ENCODE data around the gene SLC2A6. TPM values are rescaled to one million over a fixed set of nuclear protein-coding genes. Genes with fewer than 3 reads are reported as not detected.

The SLC2A6 gene, protein sequence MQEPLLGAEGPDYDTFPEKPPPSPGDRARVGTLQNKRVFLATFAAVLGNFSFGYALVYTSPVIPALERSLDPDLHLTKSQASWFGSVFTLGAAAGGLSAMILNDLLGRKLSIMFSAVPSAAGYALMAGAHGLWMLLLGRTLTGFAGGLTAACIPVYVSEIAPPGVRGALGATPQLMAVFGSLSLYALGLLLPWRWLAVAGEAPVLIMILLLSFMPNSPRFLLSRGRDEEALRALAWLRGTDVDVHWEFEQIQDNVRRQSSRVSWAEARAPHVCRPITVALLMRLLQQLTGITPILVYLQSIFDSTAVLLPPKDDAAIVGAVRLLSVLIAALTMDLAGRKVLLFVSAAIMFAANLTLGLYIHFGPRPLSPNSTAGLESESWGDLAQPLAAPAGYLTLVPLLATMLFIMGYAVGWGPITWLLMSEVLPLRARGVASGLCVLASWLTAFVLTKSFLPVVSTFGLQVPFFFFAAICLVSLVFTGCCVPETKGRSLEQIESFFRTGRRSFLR
- total RNA-seq (2022; extraction: Qiagen RNA extraction), result 15.1 to 24.6 TPM (median 22.6 TPM) in 5 replicates

GRCh38 chr9:133478851-133479711, at the start of gene SLC2A6:
Gene SLC2A6, minus strand, starts transcription at chr9:133479099. Its CDS starts 40 bp downstream, at chr9:133479059.

DNA sequence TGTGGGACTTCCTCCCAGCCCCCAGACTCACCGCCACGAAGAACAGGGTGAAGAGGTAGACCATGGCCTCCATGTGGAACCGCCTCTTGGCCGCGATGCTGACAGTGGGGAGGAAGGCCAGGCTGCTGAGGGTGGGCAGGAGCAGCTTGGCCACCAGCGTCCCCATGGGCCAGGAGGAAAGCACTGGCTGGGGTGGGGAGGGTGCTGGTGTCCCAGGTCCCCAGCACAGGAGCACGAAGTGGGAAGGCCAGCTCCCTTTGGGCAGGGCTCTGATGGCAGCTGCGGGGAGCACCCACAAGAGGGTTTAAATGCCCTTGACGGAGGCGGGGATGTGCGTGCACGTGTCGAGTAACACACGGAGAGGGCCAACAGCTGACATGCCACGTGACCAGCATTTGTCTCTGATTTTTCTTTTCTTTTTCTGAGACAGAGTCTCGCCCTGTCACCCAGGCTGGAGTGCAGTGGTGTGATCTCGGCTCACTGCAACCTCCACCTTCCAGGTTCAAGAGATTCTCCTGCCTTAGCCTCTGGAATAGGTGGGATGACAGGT, 45.9 kb upstream of the SLC2A6 start, which contains the start of gene MYMK:
Gene MYMK (minus strand): TSS at position 281 of the 550 bp plus-strand sequence. CDS start 115 bp downstream, at position 166.

DNA sequence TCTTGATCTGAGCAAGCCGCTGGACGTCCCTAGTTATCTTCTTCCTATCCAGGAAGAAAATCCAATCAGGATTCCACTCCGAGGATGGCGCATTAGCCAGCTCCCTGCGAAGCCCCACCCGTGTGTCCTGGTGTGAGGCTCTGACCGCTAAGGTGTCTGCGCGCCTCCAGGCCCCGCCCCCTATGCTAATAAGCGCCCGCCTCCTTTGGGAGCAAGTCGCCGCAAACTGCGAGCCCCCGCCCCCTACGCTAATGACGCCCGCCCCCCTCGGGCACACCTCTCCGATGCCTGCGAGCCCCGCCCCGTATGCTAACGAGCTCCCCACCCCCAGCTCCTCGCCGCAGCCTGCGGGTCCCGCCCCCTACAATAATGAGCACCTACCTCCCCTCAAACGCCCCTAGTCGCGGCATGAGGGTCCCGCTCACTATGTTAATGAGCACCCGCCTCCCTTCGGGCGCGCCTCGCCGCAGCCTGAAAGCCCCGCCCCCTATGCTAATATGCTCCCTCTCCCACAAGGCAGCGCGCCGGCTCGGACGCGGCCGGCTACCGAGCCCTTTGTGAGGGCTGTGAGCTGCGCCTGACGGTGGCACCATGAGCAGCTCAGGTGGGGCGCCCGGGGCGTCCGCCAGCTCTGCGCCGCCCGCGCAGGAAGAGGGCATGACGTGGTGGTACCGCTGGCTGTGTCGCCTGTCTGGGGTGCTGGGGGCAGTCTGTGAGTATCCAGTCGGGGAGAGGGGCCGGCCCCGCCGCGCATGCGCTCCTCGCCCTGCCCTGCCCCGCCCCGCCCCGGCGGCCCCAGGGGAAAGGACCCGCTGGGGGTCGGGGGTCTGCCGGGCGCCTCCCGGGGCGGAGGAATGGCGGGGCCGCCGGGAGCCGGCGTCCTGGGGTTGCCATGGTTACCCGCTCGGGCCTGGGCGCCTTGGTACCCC, 19.2 kb downstream of the SLC2A6 start, which contains the start of gene CACFD1:
Gene CACFD1 (plus strand): TSS at position 503 of the 929 bp plus-strand sequence. CDS start 89 bp downstream, at position 592.

GRCh38 chr9:133421615-133422542, 57.0 kb downstream of the SLC2A6 start, which contains the start of gene ADAMTS13:
Gene ADAMTS13, plus strand, starts transcription at chr9:133422367. Its CDS starts 77 bp downstream, at chr9:133422444.

Other genes starting within 250 kb of the SLC2A6 start
- gene ABO, start 203.9 kb downstream of the SLC2A6 start, total RNA-seq (2022; extraction: Qiagen RNA extraction), result not detected in 5 replicates
- 20.7 to 30.7 TPM (median 25.6 TPM) in 5 replicates for gene SURF6, start 142.9 kb downstream of the SLC2A6 start, total RNA-seq (2022; extraction: Qiagen RNA extraction)
- 20.9 to 35.2 TPM (median 33.6 TPM) in 5 replicates for gene MED22, start 131.0 kb downstream of the SLC2A6 start, total RNA-seq (2022; extraction: Qiagen RNA extraction)
- gene RPL7A, start 130.9 kb downstream of the SLC2A6 start, total RNA-seq (2022; extraction: Qiagen RNA extraction), result 3,292 to 3,461 TPM (median 3,420 TPM) in 5 replicates
- gene SURF1, start 122.6 kb downstream of the SLC2A6 start, total RNA-seq (2022; extraction: Qiagen RNA extraction), result 36.2 to 49.0 TPM (median 43.1 TPM) in 5 replicates
- 44.5 to 60.0 TPM (median 47.0 TPM) in 5 replicates for gene SURF2, start 122.5 kb downstream of the SLC2A6 start, total RNA-seq (2022; extraction: Qiagen RNA extraction)
- 175 to 207 TPM (median 199 TPM) in 5 replicates for gene SURF4, start 103.0 kb downstream of the SLC2A6 start, total RNA-seq (2022; extraction: Qiagen RNA extraction)
- 0.71 to 1.3 TPM (median 0.96 TPM) in 5 replicates for gene STKLD1, start 102.7 kb downstream of the SLC2A6 start, total RNA-seq (2022; extraction: Qiagen RNA extraction)
- 34.5 to 39.9 TPM (median 37.4 TPM) in 5 replicates for gene REXO4, start 61.1 kb downstream of the SLC2A6 start, total RNA-seq (2022; extraction: Qiagen RNA extraction)
- 0.36 to 0.78 TPM (median 0.76 TPM) in 5 replicates for gene ADAMTS13, start 56.7 kb downstream of the SLC2A6 start, total RNA-seq (2022; extraction: Qiagen RNA extraction)
- gene CACFD1, start 19.1 kb downstream of the SLC2A6 start, total RNA-seq (2022; extraction: Qiagen RNA extraction), result 2.8 to 4.9 TPM (median 4.9 TPM) in 5 replicates
- not detected in 5 replicates for gene MYMK, start 45.9 kb upstream of the SLC2A6 start, total RNA-seq (2022; extraction: Qiagen RNA extraction)
- not detected in 5 replicates for gene ADAMTSL2, start 55.6 kb upstream of the SLC2A6 start, total RNA-seq (2022; extraction: Qiagen RNA extraction)
- not detected in 5 replicates for gene FAM163B, start 130.3 kb upstream of the SLC2A6 start, total RNA-seq (2022; extraction: Qiagen RNA extraction)
- not detected in 5 replicates for gene DBH, start 157.3 kb upstream of the SLC2A6 start, total RNA-seq (2022; extraction: Qiagen RNA extraction)